Ectodermal cell (in vitro differentiated cells): ENCODE data around the gene SNCAIP.
"Not testable (repeated sequence)": the region's sequence is repeated elsewhere in the genome, so short reads cannot be mapped to it uniquely, and the experiment has no call there.

Source experiments
- H3K27ac ChIP-seq: 2 replicates; pipeline ENCODE4 v1.7.0; 2013; ENCODE audit warnings: mild to moderate bottlenecking, low read depth, low read length; ENCODE audit not compliant: insufficient read depth, poor library complexity, severe bottlenecking
- H3K27me3 ChIP-seq: 2 replicates; pipeline ENCODE4 v1.7.0; 2013; ENCODE audit warnings: mild to moderate bottlenecking, low read length; ENCODE audit not compliant: insufficient read depth, control insufficient read depth, poor library complexity, severe bottlenecking
- H3K36me3 ChIP-seq: one replicate; pipeline ENCODE4 v1.7.0; 2013; ENCODE audit warnings: low read length; ENCODE audit not compliant: control insufficient read depth, insufficient read depth
- H3K4me1 ChIP-seq: one replicate; pipeline ENCODE4 v1.7.0; 2013; ENCODE audit warnings: low read length; ENCODE audit not compliant: control insufficient read depth, insufficient read depth
- H3K4me3 ChIP-seq: 2 replicates; pipeline ENCODE4 v1.7.0; 2013; ENCODE audit warnings: low read depth, low read length, control low read depth; ENCODE audit not compliant: insufficient read depth
- H3K9me3 ChIP-seq: 2 replicates; pipeline ENCODE4 v1.7.0; 2013; ENCODE audit warnings: mild to moderate bottlenecking, low read length, moderate library complexity; ENCODE audit not compliant: control insufficient read depth
- WGBS, 2 experiments: methylation state at CpG; one replicate each; pipeline ENCODE4 v1.1.7; 2013; ENCODE audit warnings: missing lambda C conversion rate in 2 of 2; 5-methylcytosine and 5-hydroxymethylcytosine counted together

SNCAIP gene

GRCh38 chr5:122374110-122374509 is 62.1 kb downstream of the SNCAIP start:
- Histone ChIP-seq H3K4me3 (no peak overlapping the region), H3K4me1 (no peaks in the 10 kb centered on the region), H3K9me3 (no peaks in the 10 kb centered on the region), H3K27ac (no peak overlapping the region), H3K27me3 (no peaks in the 10 kb centered on the region), H3K36me3 (no peaks in the 10 kb centered on the region)

GRCh38 chr5:122375801-122376200 is 63.8 kb downstream of the SNCAIP start:
- Histone ChIP-seq H3K9me3 (no peaks in the 10 kb centered on the region), H3K27ac (no peak overlapping the region), H3K27me3 (no peaks in the 10 kb centered on the region), H3K4me1 (no peaks in the 10 kb centered on the region), H3K4me3 (no peak overlapping the region), H3K36me3 (no peaks in the 10 kb centered on the region)
- 91 to 94% methylated on average over 2 of the region's 2 CpGs for WGBS, 2 experiments

- no peak overlapping the region for H3K27ac ChIP-seq
- no peaks in the 10 kb centered on the region for H3K27me3 ChIP-seq
- H3K4me1 ChIP-seq: no peaks in the 10 kb centered on the region
These were observed 64.2 kb downstream of the SNCAIP start for GRCh38 chr5:122376250-122376649.

GRCh38 chr5:122377026-122377425 is 65.0 kb downstream of the SNCAIP start:
- 96 to 100% methylated on average over 1 of the region's 1 CpG for WGBS, 2 experiments

More at GRCh38 chr5:122376250-122376649, 64.2 kb downstream of the SNCAIP start:
- no peak overlapping the region for H3K4me3 ChIP-seq
- no peaks in the 10 kb centered on the region for H3K36me3 ChIP-seq
- H3K9me3 ChIP-seq: no peaks in the 10 kb centered on the region

GRCh38 chr5:122382938-122383337 is 70.9 kb downstream of the SNCAIP start:
- not testable (repeated sequence) for H3K9me3 ChIP-seq, H3K36me3 ChIP-seq, H3K27ac ChIP-seq, H3K4me3 ChIP-seq, H3K4me1 ChIP-seq, H3K27me3 ChIP-seq
- WGBS, 2 experiments: 65% methylated on average over 15 to 16 of the region's 16 CpGs

More at GRCh38 chr5:122377026-122377425, 65.0 kb downstream of the SNCAIP start:
- Histone ChIP-seq H3K4me1 (no peaks in the 10 kb centered on the region), H3K36me3 (no peaks in the 10 kb centered on the region), H3K9me3 (no peaks in the 10 kb centered on the region), H3K27me3 (no peaks in the 10 kb centered on the region), H3K27ac (no peak overlapping the region), H3K4me3 (no peak overlapping the region)

DNA sequence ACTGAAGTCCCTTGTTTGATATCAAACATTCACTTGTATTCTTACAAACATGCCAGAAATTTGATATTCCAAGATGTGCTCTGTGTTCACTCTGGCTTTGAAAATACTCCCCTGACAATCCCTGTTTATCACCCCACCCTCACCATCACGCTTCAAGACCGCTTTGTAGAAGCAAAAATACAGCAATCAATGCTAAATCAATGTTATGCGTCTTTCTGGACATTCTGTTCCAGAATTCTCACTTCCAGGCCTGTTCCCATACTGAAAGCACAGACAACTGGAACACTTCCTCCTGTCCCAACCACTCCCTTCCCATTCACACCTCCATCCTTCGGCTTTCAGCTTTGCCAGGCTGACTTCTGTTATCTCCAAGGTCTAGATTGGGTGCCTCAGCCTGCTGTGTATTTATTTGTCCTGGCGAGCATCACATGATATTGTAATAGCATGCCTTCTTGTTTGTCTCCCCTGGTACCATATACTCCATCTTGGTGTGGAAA is 72.8 kb downstream of the SNCAIP start:
- H3K4me1 ChIP-seq: peaks cover 4% of the 10 kb centered on the region
- H3K36me3 ChIP-seq: no peaks in the 10 kb centered on the region
- no peaks in the 10 kb centered on the region for H3K27me3 ChIP-seq
- H3K27ac ChIP-seq: no peak overlapping the region
- H3K4me3 ChIP-seq: no peak overlapping the region
- H3K9me3 ChIP-seq: no peaks in the 10 kb centered on the region
- 94 to 97% methylated on average over 5 of the region's 5 CpGs for WGBS, 2 experiments

GRCh38 chr5:122385286-122385685 is 73.2 kb downstream of the SNCAIP start:
- 97 to 98% methylated on average over 4 of the region's 4 CpGs for WGBS, 2 experiments
- no peaks in the 10 kb centered on the region for H3K36me3 ChIP-seq
- peaks cover 4% of the 10 kb centered on the region for H3K4me1 ChIP-seq
- H3K9me3 ChIP-seq: no peaks in the 10 kb centered on the region
- H3K4me3 ChIP-seq: no peak overlapping the region
- no peak overlapping the region for H3K27ac ChIP-seq
- no peaks in the 10 kb centered on the region for H3K27me3 ChIP-seq

DNA sequence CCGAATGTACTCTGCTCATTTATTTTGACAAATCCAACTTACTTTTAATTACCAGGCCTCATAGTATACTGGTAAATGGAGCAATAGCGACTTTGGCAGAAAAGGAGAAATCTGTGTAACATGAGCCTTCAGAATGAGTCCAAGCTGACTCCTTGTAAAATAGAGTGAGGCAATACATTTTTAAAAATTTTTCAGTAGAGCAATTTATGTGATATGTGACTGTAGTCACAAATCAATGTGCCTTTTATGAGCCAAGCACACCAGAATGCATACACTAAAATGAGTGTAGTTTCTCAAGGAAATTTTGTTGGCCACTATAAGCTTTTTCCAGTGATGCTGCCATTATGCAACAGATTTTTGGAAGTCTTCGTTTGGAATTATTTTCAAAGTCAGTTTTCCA is 73.8 kb downstream of the SNCAIP start:
- Histone ChIP-seq H3K27ac (no peak overlapping the region), H3K4me3 (no peak overlapping the region), H3K36me3 (no peaks in the 10 kb centered on the region), H3K27me3 (no peaks in the 10 kb centered on the region), H3K4me1 (peaks cover 4% of the 10 kb centered on the region), H3K9me3 (no peaks in the 10 kb centered on the region)
- WGBS, 2 experiments: 88 to 95% methylated on average over 2 to 3 of the region's 3 CpGs

DNA sequence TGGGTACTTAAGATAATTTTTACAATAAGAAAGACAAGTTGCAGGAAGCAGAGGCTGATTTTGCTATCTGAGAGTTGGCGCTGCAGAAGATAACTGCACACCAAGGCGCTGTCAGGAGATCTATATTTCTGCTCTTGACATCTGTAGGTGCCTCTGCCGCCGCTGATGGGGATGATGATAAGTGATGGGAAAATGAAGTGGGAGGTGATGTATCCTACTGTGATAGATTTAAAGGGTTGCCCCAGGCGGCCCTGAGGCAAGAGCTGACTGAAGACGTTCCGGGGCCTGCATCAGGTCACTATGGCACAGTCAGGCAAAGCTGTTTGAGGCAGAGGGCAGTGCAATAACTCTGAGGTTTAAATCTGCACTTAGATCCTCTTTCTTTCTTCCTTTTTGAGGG is 78.1 kb downstream of the SNCAIP start:
- Histone ChIP-seq H3K9me3 (no peaks in the 10 kb centered on the region), H3K4me1 (peaks cover 13% of the 10 kb centered on the region), H3K36me3 (no peaks in the 10 kb centered on the region), H3K27ac (no peak overlapping the region), H3K27me3 (no peaks in the 10 kb centered on the region), H3K4me3 (no peak overlapping the region)
- 71% methylated on average over 7 of the region's 7 CpGs for WGBS, 2 experiments

GRCh38 chr5:122390694-122391093 is 78.7 kb downstream of the SNCAIP start:
- no peaks in the 10 kb centered on the region for H3K27me3 ChIP-seq
- no peak overlapping the region for H3K27ac ChIP-seq
- no peaks in the 10 kb centered on the region for H3K9me3 ChIP-seq
- H3K4me3 ChIP-seq: no peak overlapping the region
- WGBS, 2 experiments: 85 to 93% methylated on average over 3 of the region's 3 CpGs
- H3K36me3 ChIP-seq: no peaks in the 10 kb centered on the region
- H3K4me1 ChIP-seq: peaks cover 13% of the 10 kb centered on the region

GRCh38 chr5:122391621-122392020 is 79.6 kb downstream of the SNCAIP start:
- 86 to 88% methylated on average over 3 of the region's 3 CpGs for WGBS, 2 experiments
- Histone ChIP-seq H3K27me3 (no peaks in the 10 kb centered on the region), H3K27ac (no peak overlapping the region), H3K4me3 (no peak overlapping the region), H3K36me3 (no peaks in the 10 kb centered on the region), H3K9me3 (no peaks in the 10 kb centered on the region), H3K4me1 (peaks cover 13% of the 10 kb centered on the region)
